ENCODE results near the gene SF3B6. TPM values are rescaled to one million over a fixed set of nuclear protein-coding genes. Genes with fewer than 3 reads are reported as not detected.

SF3B6 gene
- total and polyA plus RNA-seq, 2 of the 4 experiments (the other 2 are of a cell fraction) = 143 to 191 TPM

GRCh38 chr2:24048769-24049484 lies 27.2 kb downstream of the SF3B6 start:
- H3K9ac ChIP-seq (ENCODE audit: low read depth, low read length) = peak overlapping the region; percentile 53; the same call in 1 of the 2 replicates
- no TSS peak for BruUV-seq (replicated peaks)
- peak overlapping the region; percentile 29 for H3K23ac ChIP-seq (ENCODE audit: low read depth, low read length)
- ChIA-PET POLR2A (ENCODE audit: unreplicated experiment) (no interaction called here), CTCF (interaction anchor here (0.6 kb wide), 2 partner anchors 70 to 1216 kb away, joined by 3 read pairs; no protein-coding TSS in a partner anchor)
- H3K4ac ChIP-seq (ENCODE audit: low read depth, low read length) = peak overlapping the region; percentile 56
- peak overlapping the region; percentile 54; the same call in 1 of the 2 replicates for H3K18ac ChIP-seq (ENCODE audit: low read depth, low read length)
- H2AFZ ChIP-seq (replicated peaks; ENCODE audit: low read length, poor library complexity) = peak overlapping the region; percentile 95
- H4K91ac ChIP-seq (ENCODE audit: insufficient read depth, low read depth, low read length) = 0 out of 2 replicates have a peak overlapping the region, but pooled peaks have one; percentile 34
- H2AK9ac ChIP-seq (replicated peaks; ENCODE audit: low read depth, low read length, poor library complexity) = peak overlapping the region; percentile 74
- peak overlapping the region; percentile 52; the same call in 1 of the 2 replicates for H3K14ac ChIP-seq (replicated peaks; ENCODE audit: low read depth, low read length)
- H3K36me3 ChIP-seq (ENCODE audit: control insufficient read depth, insufficient read depth, low read length) = no peaks in the 10 kb centered on the region
- H2BK120ac ChIP-seq (ENCODE audit: low read depth, low read length) = no peak overlapping the region
- no peak overlapping the region for H2BK20ac ChIP-seq (ENCODE audit: low read depth, low read length)
- TF ChIP-seq FOS (IDR thresholded peaks at IDR 0.05; ENCODE audit: low read depth, low read length) = no peak
- no peak for TF ChIP-seq MAFK (IDR thresholded peaks at IDR 0.05; ENCODE audit: low read depth, low read length)
- TF ChIP-seq USF2 (IDR thresholded peaks at IDR 0.05; ENCODE audit: low read depth, low read length) = no peak
- no peak for TF ChIP-seq SMC3 (IDR thresholded peaks at IDR 0.05; ENCODE audit: low read depth, low read length)
- no peak for TF ChIP-seq NFE2L2 (IDR thresholded peaks at IDR 0.05; ENCODE audit: low read depth, low read length)
- no peak for TF ChIP-seq RAD21 (IDR thresholded peaks at IDR 0.05; ENCODE audit: low read length)
- no peak for TF ChIP-seq MAZ (IDR thresholded peaks at IDR 0.05; ENCODE audit: borderline replicate concordance, low read depth, low read length)
- no peak overlapping the region for H2BK15ac ChIP-seq (ENCODE audit: low read depth, low read length)
- no peaks in the 10 kb centered on the region for H4K20me1 ChIP-seq (ENCODE audit: insufficient read depth, low read length)
- in situ Hi-C loops (cut with MboI; ENCODE audit: low sequenced_read_pairs) (no loop called here), dilution Hi-C loops (cut with HindIII; ENCODE audit: low sequenced_read_pairs, unreplicated experiment) (no loop called here), intact Hi-C loops (cut with micrococcal nuclease) (loop anchor here (10.0 kb wide), 1 partner anchor 104 kb away; the partner anchor contains the start of gene UBXN2A)
- H3K79me1 ChIP-seq (ENCODE audit: low read depth in 1 of 2, low read length in 2 of 2) = peaks cover 8 to 16% of the 10 kb centered on the region in 2 experiments; a peak in 3 of 4 replicates
- H4K5ac ChIP-seq (ENCODE audit: low read depth, low read length) = peak overlapping the region; percentile 57; the same call in 1 of the 2 replicates
- DNase-seq (no peak), ATAC-seq (ENCODE audit: low read depth) (no peak)
- H3K4me3 ChIP-seq (ENCODE audit: insufficient read depth, low read depth, low read length) = peak overlapping the region; percentile 84
- peaks cover 8% of the 10 kb centered on the region for H3K9me1 ChIP-seq (ENCODE audit: insufficient read depth, low read length)
- H3K56ac ChIP-seq (ENCODE audit: extremely low read depth, insufficient read depth, low read length) = no peak overlapping the region
- H2BK5ac ChIP-seq (ENCODE audit: low read depth, low read length, poor library complexity, severe bottlenecking) = no peak overlapping the region
- H2AK5ac ChIP-seq (ENCODE audit: low read depth, low read length) = peak overlapping the region; percentile 69
- H3K4me1 ChIP-seq (ENCODE audit: control insufficient read depth, insufficient read depth, low read length) = no peaks in the 10 kb centered on the region
- H3K27ac ChIP-seq (ENCODE audit: insufficient read depth, low read length) = no peak overlapping the region
- H4K8ac ChIP-seq (ENCODE audit: low read depth in 2 of 2, low read length in 2 of 2) = peak overlapping the region; percentile 72 to 92; a peak in 3 of 4 replicates
- peak overlapping the region; percentile 99 for H3K4me2 ChIP-seq (ENCODE audit: low read depth, low read length)
- no peaks in the 10 kb centered on the region for H3K27me3 ChIP-seq (ENCODE audit: control insufficient read depth, insufficient read depth, low read length)
- H3K9me3 ChIP-seq (ENCODE audit: control insufficient read depth, insufficient read depth, low read length) = no peaks in the 10 kb centered on the region
- WGBS, 2 experiments (ENCODE audit: extremely low coverage in 2 of 2, insufficient read length in 1 of 2) = no CpG with 5 or more reads among the region's 23 CpGs
